A549 (cell line): ENCODE results near the gene CNNM2.

ENCODE experiments used
- CBX8 ChIP-seq: fragments of 200-600 bp; sonication (generic); IDR thresholded peaks from 2 replicates; pipeline ENCODE4 v1.6.1; 2016
- CHD2 ChIP-seq: fragments of 150-350 bp; IDR thresholded peaks from 2 replicates; pipeline ENCODE4 v1.6.1; 2014; ENCODE audit warnings: low read length; ENCODE audit not compliant: partially characterized antibody
- CTCF ChIP-seq: fragments of >200 bp; sonication (Bioruptor Twin); formaldehyde crosslinking; IDR thresholded peaks from 3 replicates; pipeline ENCODE4 v1.5.1; 2016
- EP300 ChIP-seq, 2 experiments: fragments of >200 bp; sonication (Bioruptor Twin); formaldehyde crosslinking; IDR thresholded peaks; 2 replicates in 1 of 2; 3 replicates in 1 of 2; pipeline ENCODE4 v1.6.1; 2016 to 2017
- FOXS1 ChIP-seq: fragments of 250-450 bp; sonication (Bioruptor Pico); IDR thresholded peaks from 2 replicates; pipeline ENCODE4 v1.5.0; 2020; ENCODE audit warnings: mild to moderate bottlenecking, moderate library complexity
- HEYL ChIP-seq: fragments of 250-450 bp; sonication (Bioruptor Pico); IDR thresholded peaks from 2 replicates; pipeline ENCODE4 v1.8.0; 2021; ENCODE audit warnings: mild to moderate bottlenecking, moderate library complexity
- JUNB ChIP-seq: fragments of >200 bp; sonication (Bioruptor Twin); formaldehyde crosslinking; IDR thresholded peaks from 2 replicates; pipeline ENCODE4 v1.6.1; 2016
- KDM5A ChIP-seq: fragments of 200-600 bp; sonication (generic); IDR thresholded peaks from 2 replicates; pipeline ENCODE4 v1.6.1; 2016; ENCODE audit warnings: antibody characterized with exemption, mild to moderate bottlenecking
- MAX ChIP-seq: IDR thresholded peaks from 2 replicates; pipeline ENCODE4 v1.6.1; 2012
- MAZ ChIP-seq: fragments of 150-350 bp; IDR thresholded peaks from 2 replicates; pipeline ENCODE4 v1.6.1; 2014; ENCODE audit warnings: antibody characterized with exemption, low read depth, low read length, borderline replicate concordance
- MYC ChIP-seq: IDR thresholded peaks from 2 replicates; pipeline ENCODE4 v1.6.1; 2012; ENCODE audit warnings: mild to moderate bottlenecking, inconsistent platforms, low read length, improper control_type of control experiment, borderline replicate concordance
- RFX5 ChIP-seq: fragments of 450-650 bp; IDR thresholded peaks from 2 replicates; pipeline ENCODE4 v1.7.1; 2014; ENCODE audit warnings: antibody characterized with exemption, mild to moderate bottlenecking, moderate library complexity
- SMC3 ChIP-seq: fragments of >200 bp; sonication (Bioruptor Twin); formaldehyde crosslinking; IDR thresholded peaks from 3 replicates; pipeline ENCODE4 v1.6.1; 2018; ENCODE audit warnings: inconsistent platforms

- TF ChIP-seq CTCF (no peak), FOXS1 (CRISPR knock-in tag) (no peak), MYC (no peak), KDM5A (no peak), MAZ (no peak), SMC3 (no peak), CBX8 (no peak), CHD2 (no peak), EP300 (IDR thresholded peaks at IDR 0.05) (no peak), RFX5 (no peak), HEYL (no peak), MAX (no peak), JUNB (no peak)
Measured at GRCh38 chr10:103114876-103115275, 196.8 kb downstream of the CNNM2 start.
